DMS153 (cell line): ENCODE measurements around the gene ZNG1F.
"Not testable (repeated sequence)": the region's sequence is repeated elsewhere in the genome, so short reads cannot be mapped to it uniquely, and the experiment has no call there.

Experiments used
- DNase-seq: peaks from one replicate; lab custom pipeline; 2025; lab: John Stamatoyannopoulos, UW

ZNG1F gene

GRCh38 chr9:41086215-41086614, 102.9 kb downstream of the ZNG1F start:
- not testable (repeated sequence) for DNase-seq

- DNase-seq: not testable (repeated sequence)
Measured at GRCh38 chr9:41082358-41082757, 106.8 kb downstream of the ZNG1F start.
